NCI-H446 (cell line): ENCODE data around the gene PROX2.

ENCODE experiments used
- DNase-seq, 2 experiments: peaks; one replicate each; lab custom pipeline; 2025; lab: John Stamatoyannopoulos, UW

The PROX2 gene

DNA sequence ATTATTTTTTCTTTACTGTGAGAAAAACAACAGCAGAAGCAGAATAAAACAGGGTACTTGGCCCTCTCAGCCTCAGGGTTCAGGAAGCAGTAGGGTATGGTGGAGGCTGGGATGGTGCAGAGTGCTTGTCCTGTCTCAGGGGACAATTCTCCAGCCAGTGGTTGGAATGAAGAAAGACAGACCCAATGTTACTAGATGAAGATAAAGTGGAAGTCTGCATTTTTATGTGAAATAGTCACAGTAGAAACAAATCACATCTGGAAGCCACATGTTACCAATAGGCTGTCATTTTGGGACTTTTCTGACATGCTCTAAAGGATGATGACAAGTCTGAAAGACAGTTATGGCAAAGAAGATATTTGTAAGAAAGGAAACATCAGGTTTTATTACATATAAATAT lies 32.3 kb downstream of the PROX2 start:
- no peak for DNase-seq

DNA sequence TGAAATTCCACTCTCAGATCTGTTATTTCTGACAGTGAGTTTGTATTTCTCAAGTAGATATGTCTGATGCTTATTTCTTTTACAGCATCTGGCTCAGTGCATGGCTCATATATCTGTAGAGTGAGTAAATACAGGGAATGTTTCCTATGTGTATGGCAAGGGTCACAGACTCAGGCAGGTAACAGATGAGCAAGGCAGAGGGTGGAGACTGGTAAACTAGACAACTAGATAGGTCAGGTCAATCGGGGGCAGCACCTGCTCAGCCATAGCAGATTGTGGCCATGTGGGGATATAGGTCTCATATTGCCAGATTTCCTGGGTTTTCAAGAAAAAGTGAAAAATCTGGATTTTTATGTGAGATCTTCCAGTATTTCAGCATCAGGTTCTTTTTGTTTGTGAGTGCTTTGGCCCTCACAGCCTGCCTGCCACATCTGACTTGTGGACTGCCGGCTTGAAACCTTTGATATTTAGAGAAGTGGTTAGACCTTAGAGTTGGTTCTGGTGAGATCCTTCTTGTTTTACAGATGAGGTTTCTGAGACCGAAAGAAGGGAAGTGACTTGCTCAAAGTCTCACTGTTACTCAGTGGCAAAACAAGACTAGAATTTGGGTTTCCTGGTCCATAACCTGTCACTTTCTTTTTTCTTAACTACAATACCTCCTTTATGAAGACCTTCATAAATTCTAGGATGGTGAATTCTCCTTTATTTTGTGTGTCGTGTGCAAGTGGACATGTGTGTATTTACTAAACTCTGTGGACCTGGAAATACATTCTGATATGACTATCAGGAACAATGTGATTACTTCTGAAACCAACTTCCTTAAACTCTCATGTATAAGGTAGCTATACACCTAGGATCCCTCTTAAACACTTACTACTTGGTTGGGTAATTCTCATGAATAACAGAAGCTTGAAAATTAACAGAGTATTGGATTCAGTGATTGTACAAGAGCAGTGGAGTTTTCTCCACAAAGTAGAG lies 34.4 kb downstream of the PROX2 start:
- DNase-seq, result no peak

DNA sequence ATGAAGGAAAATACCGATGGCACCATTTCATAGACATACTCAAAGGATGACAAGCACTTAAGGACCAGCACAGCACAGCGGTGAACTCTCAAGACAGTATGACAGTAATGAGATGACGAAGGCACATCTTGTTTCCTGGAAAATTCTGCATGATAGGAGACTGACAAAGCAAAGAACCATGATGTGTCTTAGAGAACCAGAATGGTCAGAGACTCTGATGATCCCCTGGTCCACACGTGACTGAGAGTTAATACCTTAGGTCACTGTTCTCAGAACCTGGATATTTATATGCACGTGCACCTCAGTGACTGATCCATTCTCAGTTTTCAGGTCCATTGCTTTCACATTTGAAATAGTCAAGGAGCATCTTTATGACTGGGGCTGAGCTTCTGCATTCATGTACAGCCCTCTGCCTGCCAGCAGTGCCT lies 35.3 kb downstream of the PROX2 start:
- DNase-seq, result no peak

DNA sequence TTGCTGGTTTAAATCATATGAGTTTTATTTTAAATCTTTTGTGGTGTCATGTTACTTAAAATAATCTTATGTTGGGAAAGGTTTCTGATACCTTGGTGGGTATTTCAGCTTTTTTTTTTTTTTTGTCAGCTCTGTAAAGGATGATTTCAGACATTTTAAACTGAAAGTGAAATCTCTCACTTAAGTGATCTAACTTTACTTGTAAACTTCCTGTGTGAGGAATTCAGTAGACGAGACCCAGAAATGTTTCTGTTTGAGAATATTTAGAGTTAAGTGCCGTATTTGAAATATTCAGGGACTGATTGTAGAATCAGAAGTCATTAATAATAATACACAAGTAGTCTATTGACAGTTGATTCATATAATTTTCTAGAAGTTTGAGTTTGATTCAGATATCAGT lies 37.8 kb downstream of the PROX2 start:
- DNase-seq, result no peak

DNA sequence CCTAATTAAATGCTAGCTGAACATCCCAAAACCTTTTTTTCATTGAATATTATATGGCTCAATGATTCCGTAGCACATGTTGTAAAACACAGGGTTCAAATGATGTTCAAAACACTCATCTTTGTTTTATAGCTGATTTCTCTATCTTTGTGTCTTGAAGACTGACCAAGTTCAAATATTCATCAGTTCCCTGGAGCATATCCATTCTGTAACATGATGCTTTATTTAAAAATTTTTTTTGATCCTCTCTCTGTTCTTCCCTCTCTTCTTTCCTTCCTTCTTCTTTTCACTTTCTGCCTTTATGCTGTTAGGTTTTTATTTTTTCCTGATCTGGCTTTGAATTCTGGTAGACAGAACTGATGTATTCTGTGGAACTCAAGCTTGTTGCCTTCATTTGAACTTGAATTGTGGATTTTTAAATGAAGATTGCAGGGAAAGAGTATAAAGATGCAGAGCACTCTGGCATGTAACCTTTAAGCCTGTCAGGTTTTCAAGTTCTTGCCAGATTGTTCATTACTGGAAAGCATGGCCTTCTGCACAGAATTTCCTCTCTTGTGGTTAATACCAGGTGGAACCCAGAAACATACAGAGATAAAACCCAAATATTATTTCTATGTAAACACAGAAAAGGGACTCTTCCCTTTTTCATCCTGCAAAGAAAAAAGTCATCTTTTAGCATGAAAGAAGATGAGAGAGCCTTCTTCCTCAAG lies 39.5 kb downstream of the PROX2 start:
- no peak for DNase-seq

DNA sequence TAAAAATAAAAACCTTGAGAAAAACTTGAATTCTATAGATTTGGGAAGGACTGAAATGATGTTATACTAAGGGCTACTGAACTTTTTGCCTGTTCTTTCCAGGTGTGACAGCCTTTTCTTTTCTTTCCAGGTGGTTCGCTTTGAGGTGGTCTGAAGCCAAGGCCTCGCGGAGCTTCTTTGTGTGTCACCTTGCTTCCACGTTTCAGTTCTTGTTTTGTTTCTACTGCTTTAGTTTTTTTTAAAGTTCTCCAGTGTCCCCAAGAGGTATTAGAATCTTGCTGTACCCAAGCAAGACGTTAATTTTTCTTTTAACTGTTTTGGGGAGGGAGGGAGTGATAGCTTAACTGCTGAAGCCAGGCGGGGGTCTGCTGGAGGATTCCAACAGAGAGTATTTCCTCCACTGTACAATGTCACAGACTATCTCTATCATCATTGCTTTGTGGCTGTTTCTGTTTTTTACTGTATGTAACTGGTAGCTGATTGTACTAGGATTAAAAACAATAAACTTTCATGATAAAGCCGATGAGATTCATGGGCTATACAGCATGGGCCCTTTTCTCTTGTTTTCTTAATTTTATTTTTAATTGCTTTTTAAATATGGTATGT lies 40.2 kb downstream of the PROX2 start:
- DNase-seq, result no peak

DNA sequence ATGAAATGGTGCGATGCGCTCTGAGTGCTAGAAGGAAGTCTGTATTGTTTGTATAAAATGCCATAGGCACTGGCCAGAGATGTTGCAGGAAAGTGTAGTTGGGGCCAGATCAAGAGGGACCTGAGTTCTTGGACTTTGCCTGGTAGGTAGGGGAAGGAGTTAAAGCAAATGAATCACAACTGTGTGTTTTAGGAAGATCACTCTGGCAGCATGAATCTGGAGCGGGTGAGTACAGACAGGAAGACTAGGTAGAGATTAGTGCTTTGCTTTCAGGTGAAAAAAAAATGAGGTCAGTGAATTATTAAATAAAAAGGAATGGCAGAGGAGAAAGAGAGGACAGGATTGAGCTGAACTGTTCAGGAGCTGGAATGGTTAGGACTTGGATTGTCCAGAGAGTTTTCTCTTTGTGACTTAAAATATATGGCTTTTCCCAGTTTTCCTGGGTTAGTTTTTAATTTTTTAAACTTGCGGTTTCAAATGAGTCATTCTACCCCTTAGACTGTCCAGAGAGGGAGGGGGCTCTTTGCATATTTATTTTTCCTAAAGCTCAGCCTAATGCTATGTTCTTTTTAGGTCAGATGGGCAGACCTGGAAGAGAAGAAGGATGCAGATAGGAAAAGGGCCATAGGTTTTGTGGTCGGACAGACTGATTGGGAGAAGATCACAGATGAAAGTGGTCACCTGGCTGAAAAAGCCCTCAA lies 41.1 kb downstream of the PROX2 start:
- DNase-seq, result no peak

DNA sequence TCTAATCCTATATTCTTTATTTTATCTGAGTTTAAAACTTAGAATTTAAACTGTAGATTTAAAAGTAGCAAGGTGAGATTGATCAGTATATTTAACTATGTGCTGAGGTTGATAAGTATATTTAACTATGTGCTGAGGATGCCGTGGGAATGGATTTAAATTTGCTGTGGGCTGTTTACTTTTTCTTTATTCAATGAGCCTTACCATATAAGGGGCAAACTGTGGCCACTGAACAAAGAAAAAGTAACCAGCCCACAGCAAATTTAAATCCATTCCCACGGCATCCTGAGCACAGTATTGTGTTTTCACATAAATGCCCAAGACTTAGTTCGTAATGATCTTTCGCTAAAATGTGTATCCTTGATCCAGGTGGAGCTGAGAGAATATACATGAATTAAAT lies 43.1 kb downstream of the PROX2 start:
- no peak for DNase-seq

DNA sequence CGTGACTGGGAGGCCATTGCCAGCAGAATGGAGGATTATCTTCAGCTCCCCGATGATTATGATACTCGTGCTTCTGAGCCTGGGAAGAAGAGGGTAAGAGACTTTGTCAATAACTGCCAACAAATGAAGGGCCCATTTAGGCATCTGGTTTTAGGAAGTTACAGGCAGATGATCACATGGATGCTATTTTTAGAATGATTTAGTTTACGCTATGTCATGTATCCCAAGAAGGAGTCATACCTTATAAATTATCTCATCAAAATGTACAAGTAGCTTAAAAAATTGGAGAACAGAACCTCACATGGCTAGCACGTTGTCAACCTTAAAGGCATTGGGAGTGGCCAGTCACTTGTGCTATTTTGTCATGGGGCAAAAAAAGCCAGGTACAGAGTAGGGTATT lies 46.7 kb downstream of the PROX2 start:
- no peak for DNase-seq

DNA sequence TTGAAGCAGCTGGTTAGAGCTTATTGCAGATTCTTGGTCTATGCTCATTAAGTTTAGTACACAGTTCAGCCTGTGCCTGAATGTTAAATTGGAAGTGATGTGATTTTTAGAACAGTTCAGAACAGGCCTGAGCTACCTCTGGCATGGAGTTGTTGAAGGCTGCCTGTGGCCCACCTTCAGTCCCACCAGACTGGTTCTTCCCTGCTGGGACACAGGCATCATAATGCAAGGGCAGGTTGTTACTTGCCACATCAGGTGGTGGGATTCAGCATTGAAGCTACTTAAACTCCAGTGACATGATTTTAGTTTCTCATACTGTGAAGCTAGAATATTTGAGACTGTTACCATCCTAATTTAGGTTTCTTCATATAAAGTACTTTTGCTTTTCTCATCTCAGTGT lies 49.4 kb downstream of the PROX2 start:
- DNase-seq, result no peak
